Measurements from ENCODE around the gene CDCP1.
"Not testable (repeated sequence)": the region's sequence is repeated elsewhere in the genome, so short reads cannot be mapped to it uniquely, and the experiment has no call there.

CDCP1 gene

DNA sequence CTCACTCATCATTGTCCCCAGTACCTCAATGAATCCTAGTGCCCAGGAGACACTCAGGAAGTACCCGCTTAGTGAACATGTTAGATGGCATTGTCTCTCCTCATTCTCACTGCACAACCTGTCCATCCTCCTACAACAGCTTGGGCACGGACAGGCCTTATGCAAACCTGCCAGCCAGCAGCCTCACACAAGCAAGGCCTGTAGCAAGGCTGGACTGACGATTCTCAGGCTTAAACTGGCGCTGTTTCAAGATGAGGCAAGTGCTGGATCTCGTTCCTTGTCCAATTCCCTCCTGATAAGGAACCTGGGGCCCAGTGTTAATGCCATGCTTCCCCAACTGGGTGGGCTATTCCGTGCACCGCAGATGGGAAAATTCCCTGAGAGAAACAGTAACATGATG, 59.0 kb downstream of the CDCP1 start:
- TF ChIP-seq POLR2A (IDR thresholded peaks at IDR 0.05; ENCODE audit: low read length) (no peak), GATA1 (IDR thresholded peaks at IDR 0.05; ENCODE audit: low read depth, low read length) (no peak)
- no peak for DNase-seq

GRCh38 chr3:45084820-45085816, 61.1 kb downstream of the CDCP1 start:
- DNase-seq = no peak
- no peak for TF ChIP-seq GATA1 (IDR thresholded peaks at IDR 0.05; ENCODE audit: low read depth, low read length)
- no peak for TF ChIP-seq POLR2A (IDR thresholded peaks at IDR 0.05; ENCODE audit: low read length)

DNA sequence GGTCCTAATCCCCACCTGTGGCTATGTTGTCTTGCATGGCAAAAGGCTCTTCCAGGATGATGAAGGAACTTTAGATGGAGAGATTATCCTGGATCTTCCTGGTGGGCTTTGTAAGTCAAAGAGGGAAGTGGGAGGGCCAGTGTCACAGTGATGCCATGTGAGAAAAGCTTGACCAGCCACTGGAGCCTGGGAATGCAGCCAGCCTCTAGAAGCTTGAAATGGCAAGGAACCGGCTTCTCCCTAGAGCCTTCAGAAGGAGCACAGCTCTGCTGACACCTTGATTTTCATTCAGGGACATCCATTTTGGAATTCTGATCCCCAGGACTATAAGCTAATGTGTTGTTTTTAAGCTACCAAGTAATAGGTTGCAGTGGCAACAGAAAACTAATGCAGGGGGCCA, 61.8 kb downstream of the CDCP1 start:
- DNase-seq = no peak
- TF ChIP-seq GATA1 (IDR thresholded peaks at IDR 0.05; ENCODE audit: low read depth, low read length) (no peak), POLR2A (IDR thresholded peaks at IDR 0.05; ENCODE audit: low read length) (no peak)

DNA sequence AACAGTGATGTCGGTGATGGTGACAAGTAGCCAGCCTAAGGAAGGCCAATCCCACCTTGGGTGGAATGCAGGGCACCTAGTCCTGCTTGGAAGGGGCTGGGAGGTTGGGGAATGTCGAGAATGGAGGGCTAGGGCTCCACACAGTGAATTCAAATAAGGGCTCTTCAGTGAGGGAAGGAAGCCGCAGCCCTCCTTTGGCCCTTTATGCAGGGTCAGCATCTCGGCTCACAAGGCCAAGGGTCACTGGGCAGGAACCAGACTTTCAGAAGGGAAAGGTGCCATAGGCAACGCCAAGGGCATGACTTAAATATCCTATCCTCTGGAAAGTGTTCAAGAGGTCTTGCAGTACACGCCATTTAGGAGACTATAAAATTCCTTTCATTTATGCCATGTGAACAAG, 63.2 kb downstream of the CDCP1 start:
- no peak for TF ChIP-seq GATA1 (IDR thresholded peaks at IDR 0.05; ENCODE audit: low read depth, low read length)
- no peak for TF ChIP-seq POLR2A (IDR thresholded peaks at IDR 0.05; ENCODE audit: low read length)
- no peak for DNase-seq

- no peak for TF ChIP-seq GATA1 (IDR thresholded peaks at IDR 0.05; ENCODE audit: low read depth, low read length)
- no peak for TF ChIP-seq POLR2A (IDR thresholded peaks at IDR 0.05; ENCODE audit: low read length)
- DNase-seq = no peak
Measured at GRCh38 chr3:45082142-45082538, 64.0 kb downstream of the CDCP1 start.

DNA sequence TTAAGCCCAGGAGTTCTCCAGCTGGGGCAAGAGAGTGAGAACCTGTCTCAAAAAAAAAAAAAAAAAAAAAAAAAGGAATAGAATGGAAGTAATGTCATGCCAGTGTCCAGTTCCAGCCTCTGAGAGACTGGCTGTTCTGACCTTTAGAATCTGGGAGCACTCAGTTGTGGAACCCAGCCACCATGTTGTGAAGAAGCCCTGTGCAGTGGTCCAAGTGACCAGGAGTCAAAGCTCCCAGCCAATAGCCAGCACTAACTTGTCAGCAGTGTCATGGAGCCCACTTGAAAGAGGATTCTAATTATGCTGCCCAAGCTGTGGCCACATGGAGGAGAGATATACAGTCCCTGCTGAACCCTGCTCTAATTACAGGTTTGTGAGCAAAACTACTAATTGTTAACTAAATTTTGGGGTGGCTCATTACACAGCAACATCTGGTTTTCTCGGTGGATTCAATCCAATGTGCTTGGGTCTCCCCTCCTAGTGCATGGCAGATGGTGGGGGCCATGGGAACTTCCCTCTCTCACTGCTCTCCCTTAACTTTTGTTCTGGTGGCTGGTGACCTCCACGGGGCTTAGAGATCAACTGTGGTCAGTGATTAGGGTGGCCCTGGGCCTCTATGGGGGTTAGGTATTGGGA, 64.6 kb downstream of the CDCP1 start:
- TF ChIP-seq GATA1 (IDR thresholded peaks at IDR 0.05; ENCODE audit: low read depth, low read length) = no peak
- no peak for TF ChIP-seq POLR2A (IDR thresholded peaks at IDR 0.05; ENCODE audit: low read length)

DNA sequence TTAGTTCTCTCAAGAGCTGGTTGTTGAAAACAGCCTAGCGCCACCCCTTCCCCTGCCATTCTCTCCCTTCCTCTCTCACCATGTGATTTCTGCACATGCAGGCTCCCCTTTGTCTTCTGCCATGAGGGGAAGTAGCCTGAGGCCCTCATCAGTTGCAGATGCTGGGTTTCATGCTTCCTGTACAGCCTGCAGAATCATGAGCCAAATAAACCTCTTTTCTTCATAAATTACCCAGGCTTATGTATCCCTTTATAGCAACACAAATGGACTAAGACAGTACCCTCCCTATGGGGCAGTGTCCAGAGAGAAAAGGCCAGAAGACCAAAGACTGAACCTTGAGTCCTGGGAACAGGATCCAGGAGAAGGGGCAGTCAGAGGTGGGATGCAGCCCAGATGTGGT, 65.4 kb downstream of the CDCP1 start:
- TF ChIP-seq POLR2A (IDR thresholded peaks at IDR 0.05; ENCODE audit: low read length) (no peak), GATA1 (IDR thresholded peaks at IDR 0.05; ENCODE audit: low read depth, low read length) (no peak)
- no peak for DNase-seq

More for the DNA sequence above, 64.6 kb downstream of the CDCP1 start:
- no peak for DNase-seq

GRCh38 chr3:45079715-45080114, 66.5 kb downstream of the CDCP1 start:
- TF ChIP-seq GATA1 (IDR thresholded peaks at IDR 0.05; ENCODE audit: low read depth, low read length) (no peak), POLR2A (IDR thresholded peaks at IDR 0.05; ENCODE audit: low read length) (no peak)
- DNase-seq = no peak

- peak; percentile 17 to 23 for DNase-seq
Measured at GRCh38 chr3:45078910-45079522, 67.2 kb downstream of the CDCP1 start.

DNA sequence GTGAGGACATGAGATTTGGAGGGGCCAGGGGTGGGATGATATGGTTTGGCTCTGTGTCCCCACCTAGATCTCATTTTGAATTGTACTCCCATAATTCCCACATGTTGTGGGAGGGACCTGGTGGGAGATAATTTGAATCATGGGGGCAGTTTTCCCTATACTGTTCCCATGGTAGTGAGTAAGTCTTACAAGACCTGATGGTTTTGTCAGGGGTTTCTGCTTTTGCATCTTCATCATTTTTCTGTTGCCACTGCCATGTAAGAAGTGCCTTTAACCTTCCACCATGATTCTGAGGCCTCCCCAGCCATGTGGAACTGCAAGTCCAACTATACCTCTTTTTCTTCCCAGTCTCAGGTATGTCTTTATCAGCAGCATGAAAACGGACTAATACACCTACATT, 67.9 kb downstream of the CDCP1 start:
- not testable (repeated sequence) for DNase-seq

More at GRCh38 chr3:45078910-45079522, 67.2 kb downstream of the CDCP1 start:
- TF ChIP-seq GATA1 (IDR thresholded peaks at IDR 0.05; ENCODE audit: low read depth, low read length) (no peak), POLR2A (IDR thresholded peaks at IDR 0.05; ENCODE audit: low read length) (no peak)

- no peak for TF ChIP-seq POLR2A (IDR thresholded peaks at IDR 0.05; ENCODE audit: low read length)
- no peak for TF ChIP-seq GATA1 (IDR thresholded peaks at IDR 0.05; ENCODE audit: low read depth, low read length)
- no peak for DNase-seq
Measured at GRCh38 chr3:45075821-45076625, 70.2 kb downstream of the CDCP1 start.

- DNase-seq = no peak
- no peak for TF ChIP-seq GATA1 (IDR thresholded peaks at IDR 0.05; ENCODE audit: low read depth, low read length)
- TF ChIP-seq POLR2A (IDR thresholded peaks at IDR 0.05; ENCODE audit: low read length) = no peak
Measured at GRCh38 chr3:45071075-45071474, 75.1 kb downstream of the CDCP1 start.

GRCh38 chr3:45067941-45068340, 78.2 kb downstream of the CDCP1 start:
- DNase-seq = no peak
- no peak for TF ChIP-seq POLR2A (IDR thresholded peaks at IDR 0.05; ENCODE audit: low read length)
- TF ChIP-seq GATA1 (IDR thresholded peaks at IDR 0.05; ENCODE audit: low read depth, low read length) = no peak
